ENCODE measurements around the gene NCK2. TPM values are rescaled to one million over a fixed set of nuclear protein-coding genes. Genes with fewer than 3 reads are reported as not detected.

The NCK2 gene
- total and polyA plus RNA-seq, 9 of the 15 experiments (the other 6 are each of a cell fraction or from before 2014, with no cell fraction given) = 0.90 to 27.9 (median 15.9) TPM

DNA sequence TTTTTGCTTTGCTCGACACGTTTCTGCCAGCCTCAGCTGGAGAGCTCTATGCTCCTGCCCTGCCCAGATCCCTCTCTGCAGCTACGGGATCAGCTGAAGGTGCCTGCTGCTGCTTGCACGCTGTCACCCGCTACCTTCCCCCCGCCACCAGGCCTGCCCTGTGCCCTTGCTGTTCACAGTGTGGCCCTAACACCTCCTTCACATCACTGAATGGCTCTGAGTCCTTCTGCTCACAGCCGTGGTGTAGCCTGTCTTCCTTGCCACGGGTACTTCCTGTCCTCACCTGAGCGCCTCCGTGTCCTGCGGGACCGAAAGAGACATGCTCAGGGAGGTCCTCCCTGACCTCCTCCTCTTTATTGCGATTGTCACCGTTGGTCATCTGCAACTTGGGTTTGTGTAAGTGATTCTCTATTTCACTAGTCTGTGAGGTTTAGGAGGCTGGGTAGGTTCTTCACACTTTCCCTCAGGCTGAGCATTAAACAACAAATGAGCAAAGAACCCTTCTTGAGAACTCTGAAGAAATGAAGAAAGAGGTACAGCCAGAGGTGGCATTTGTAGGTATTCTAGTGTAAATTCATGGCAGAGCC, 127.5 kb downstream of the NCK2 start:
- FAIRE-seq = no peak
- peaks cover 7% of the 10 kb centered on the region; the same call in 2 of the 3 replicates for H3K79me2 ChIP-seq (ENCODE audit: control insufficient read depth, insufficient read depth, low read length)
- intact Hi-C loops (cut with micrococcal nuclease) = no loop called here

More for the DNA sequence above, 127.5 kb downstream of the NCK2 start:
- Histone ChIP-seq H2AFZ (ENCODE audit: low read depth, low read length) (no peak overlapping the region), H4K20me1 (replicated peaks; ENCODE audit: control insufficient read depth, insufficient read depth, low read length) (peaks cover 2% of the 10 kb centered on the region), H3K27me3 (ENCODE audit: control insufficient read depth in 2 of 2, insufficient read depth in 2 of 2, low read length in 2 of 2) (no peaks in the 10 kb centered on the region), H3K4me1 (replicated peaks in 1 of 2; ENCODE audit: control insufficient read depth in 2 of 2, insufficient read depth in 2 of 2, low read length in 2 of 2) (peaks cover 12 to 13% of the 10 kb centered on the region in 2 experiments), H3K9me3 (replicated peaks; ENCODE audit: control insufficient read depth, insufficient read depth, low read depth, low read length) (no peaks in the 10 kb centered on the region), H3K9ac (ENCODE audit: insufficient read depth in 1 of 2, low read depth in 2 of 2, low read length in 2 of 2) (no peak overlapping the region), H3K4me2 (ENCODE audit: insufficient read depth, low read length) (no peak overlapping the region), H3K4me3 (no peak overlapping the region), H3K9me1 (ENCODE audit: control insufficient read depth, insufficient read depth, low read length) (peaks cover 5% of the 10 kb centered on the region), H3K36me3 (ENCODE audit: control insufficient read depth, insufficient read depth, low read length) (no peaks in the 10 kb centered on the region; the same call in 2 of the 3 replicates), H3K27ac (ENCODE audit: extremely low read depth, low read depth, low read length) (no peak overlapping the region)
- CTCF ChIA-PET (ENCODE audit: low intra/inter-chr PET ratio) = no interaction called here
- no peak for TF ChIP-seq ZNF146 (CRISPR knock-in tag; IDR thresholded peaks at IDR 0.05; ENCODE audit: unreplicated experiment)
- TF ChIP-seq BRF2 (IDR thresholded peaks at IDR 0.05; ENCODE audit: borderline replicate concordance, insufficient read depth, insufficient read length) = no peak
- TF ChIP-seq, protein P1, sequence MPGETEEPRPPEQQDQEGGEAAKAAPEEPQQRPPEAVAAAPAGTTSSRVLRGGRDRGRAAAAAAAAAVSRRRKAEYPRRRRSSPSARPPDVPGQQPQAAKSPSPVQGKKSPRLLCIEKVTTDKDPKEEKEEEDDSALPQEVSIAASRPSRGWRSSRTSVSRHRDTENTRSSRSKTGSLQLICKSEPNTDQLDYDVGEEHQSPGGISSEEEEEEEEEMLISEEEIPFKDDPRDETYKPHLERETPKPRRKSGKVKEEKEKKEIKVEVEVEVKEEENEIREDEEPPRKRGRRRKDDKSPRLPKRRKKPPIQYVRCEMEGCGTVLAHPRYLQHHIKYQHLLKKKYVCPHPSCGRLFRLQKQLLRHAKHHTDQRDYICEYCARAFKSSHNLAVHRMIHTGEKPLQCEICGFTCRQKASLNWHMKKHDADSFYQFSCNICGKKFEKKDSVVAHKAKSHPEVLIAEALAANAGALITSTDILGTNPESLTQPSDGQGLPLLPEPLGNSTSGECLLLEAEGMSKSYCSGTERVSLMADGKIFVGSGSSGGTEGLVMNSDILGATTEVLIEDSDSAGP (CRISPR knock-in tag; IDR thresholded peaks at IDR 0.05) = no peak
- TF ChIP-seq MTA1 (IDR thresholded peaks at IDR 0.05; ENCODE audit: borderline replicate concordance) = no peak
- TF ChIP-seq SMARCC2 (IDR thresholded peaks at IDR 0.05; ENCODE audit: low read depth) = no peak
- no peak for TF ChIP-seq CTBP1 (IDR thresholded peaks at IDR 0.05; ENCODE audit: borderline replicate concordance)
- TF ChIP-seq GTF2E2 (tag; IDR thresholded peaks at IDR 0.05) = no peak
- TF ChIP-seq, protein P2, sequence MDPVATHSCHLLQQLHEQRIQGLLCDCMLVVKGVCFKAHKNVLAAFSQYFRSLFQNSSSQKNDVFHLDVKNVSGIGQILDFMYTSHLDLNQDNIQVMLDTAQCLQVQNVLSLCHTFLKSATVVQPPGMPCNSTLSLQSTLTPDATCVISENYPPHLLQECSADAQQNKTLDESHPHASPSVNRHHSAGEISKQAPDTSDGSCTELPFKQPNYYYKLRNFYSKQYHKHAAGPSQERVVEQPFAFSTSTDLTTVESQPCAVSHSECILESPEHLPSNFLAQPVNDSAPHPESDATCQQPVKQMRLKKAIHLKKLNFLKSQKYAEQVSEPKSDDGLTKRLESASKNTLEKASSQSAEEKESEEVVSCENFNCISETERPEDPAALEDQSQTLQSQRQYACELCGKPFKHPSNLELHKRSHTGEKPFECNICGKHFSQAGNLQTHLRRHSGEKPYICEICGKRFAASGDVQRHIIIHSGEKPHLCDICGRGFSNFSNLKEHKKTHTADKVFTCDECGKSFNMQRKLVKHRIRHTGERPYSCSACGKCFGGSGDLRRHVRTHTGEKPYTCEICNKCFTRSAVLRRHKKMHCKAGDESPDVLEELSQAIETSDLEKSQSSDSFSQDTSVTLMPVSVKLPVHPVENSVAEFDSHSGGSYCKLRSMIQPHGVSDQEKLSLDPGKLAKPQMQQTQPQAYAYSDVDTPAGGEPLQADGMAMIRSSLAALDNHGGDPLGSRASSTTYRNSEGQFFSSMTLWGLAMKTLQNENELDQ (CRISPR knock-in tag; IDR thresholded peaks at IDR 0.05; ENCODE audit: borderline replicate concordance) = no peak
- no peak for TF ChIP-seq GATAD2A (IDR thresholded peaks at IDR 0.05)
- no peak for DNase-seq (ENCODE audit: extremely low read depth in 1 of 4, low spot score in 3 of 4)
- 69% methylated on average over 14 of the region's 14 CpGs for WGBS (ENCODE audit: insufficient coverage, low coverage, missing lambda C conversion rate)
- POLR2A ChIA-PET = interaction anchor here (0.8 kb wide), 1 partner anchor 126 kb away, joined by 3 read pairs; no protein-coding TSS in a partner anchor
- in situ Hi-C loops (cut with MboI) = no loop called here
- ATAC-seq = no peak
- no TSS peak for BruUV-seq (replicated peaks)

All from K562 (cell line).